H9 (cell line): ENCODE data around the gene PRIMPOL. TPM values are rescaled to one million over a fixed set of nuclear protein-coding genes. Genes with fewer than 3 reads are reported as not detected.

Experiments
- DNase-seq: peaks from one replicate; pipeline ENCODE4 v3.0.0-alpha.2; 2017
- H2AFZ ChIP-seq: one replicate; pipeline ENCODE4 v1.6.1; 2013; ENCODE audit warnings: mild to moderate bottlenecking, low read length, control low read depth, moderate library complexity
- H2AK5ac ChIP-seq: 2 replicates; pipeline ENCODE4 v1.6.1; 2013; ENCODE audit warnings: low read length, control low read depth, mixed read lengths; ENCODE audit not compliant: insufficient read length
- H2BK120ac ChIP-seq: one replicate; pipeline ENCODE4 v1.6.1; 2013; ENCODE audit warnings: low read depth, mild to moderate bottlenecking, low read length, control low read depth, inconsistent platforms; ENCODE audit not compliant: poor library complexity, severe bottlenecking
- H2BK12ac ChIP-seq: 2 replicates; pipeline ENCODE4 v1.6.1; 2013; ENCODE audit warnings: low read length, control low read depth, mixed read lengths, low read depth; ENCODE audit not compliant: insufficient read length
- H2BK15ac ChIP-seq: 2 replicates; pipeline ENCODE4 v1.6.1; 2013; ENCODE audit warnings: low read depth, low read length, control low read depth
- H2BK20ac ChIP-seq: one replicate; pipeline ENCODE4 v1.6.1; 2013; ENCODE audit warnings: low read depth, mild to moderate bottlenecking, low read length, control low read depth, inconsistent platforms; ENCODE audit not compliant: poor library complexity, severe bottlenecking
- H2BK5ac ChIP-seq: 2 replicates; pipeline ENCODE4 v1.6.1; 2013; ENCODE audit warnings: low read length, control low read depth, mixed read lengths; ENCODE audit not compliant: insufficient read length
- H3K14ac ChIP-seq: 2 replicates; pipeline ENCODE4 v1.6.1; 2013; ENCODE audit warnings: low read length, control low read depth; ENCODE audit not compliant: insufficient read depth
- H3K18ac ChIP-seq: 2 replicates; pipeline ENCODE4 v1.6.1; 2013; ENCODE audit warnings: low read depth, mild to moderate bottlenecking, mixed read lengths, low read length, control low read depth; ENCODE audit not compliant: insufficient read length
- H3K23ac ChIP-seq: 2 replicates; pipeline ENCODE4 v1.6.1; 2013; ENCODE audit warnings: low read length, control low read depth, mixed read lengths, low read depth; ENCODE audit not compliant: insufficient read length
- H3K23me2 ChIP-seq: 2 replicates; pipeline ENCODE4 v1.6.1; 2013; ENCODE audit warnings: low read depth, mild to moderate bottlenecking, mixed read lengths, low read length, control low read depth; ENCODE audit not compliant: insufficient read length, poor library complexity, severe bottlenecking
- H3K27ac ChIP-seq: 2 replicates; pipeline ENCODE4 v1.5.1; 2013; ENCODE audit warnings: low read length, control low read depth, mixed read lengths, low read depth; ENCODE audit not compliant: insufficient read length
- H3K27me3 ChIP-seq: 2 replicates; pipeline ENCODE4 v1.6.1; 2013; ENCODE audit warnings: low read length, control low read depth, inconsistent platforms; ENCODE audit not compliant: insufficient read depth
- H3K4ac ChIP-seq: 2 replicates; pipeline ENCODE4 v1.6.1; 2013; ENCODE audit warnings: low read depth, mild to moderate bottlenecking, control low read depth, inconsistent platforms, low read length, moderate library complexity
- H3K4me1 ChIP-seq: 2 replicates; pipeline ENCODE4 v1.6.1; 2013; ENCODE audit warnings: low read length, control low read depth, inconsistent platforms; ENCODE audit not compliant: insufficient read depth
- H3K4me2 ChIP-seq: 2 replicates; pipeline ENCODE4 v1.6.1; 2013; ENCODE audit warnings: low read length, control low read depth, mixed read lengths; ENCODE audit not compliant: insufficient read length, insufficient read depth
- H3K56ac ChIP-seq: 2 replicates; pipeline ENCODE4 v1.6.1; 2013; ENCODE audit warnings: low read depth, mild to moderate bottlenecking, mixed read lengths, low read length, control low read depth; ENCODE audit not compliant: insufficient read length
- H3K79me1 ChIP-seq: 2 replicates; pipeline ENCODE4 v1.6.1; 2013; ENCODE audit warnings: low read depth, mild to moderate bottlenecking, moderate library complexity, low read length, control low read depth, inconsistent platforms; ENCODE audit not compliant: insufficient read depth, poor library complexity, severe bottlenecking
- H3K79me2 ChIP-seq: 2 replicates; pipeline ENCODE4 v1.6.1; 2013; ENCODE audit warnings: low read length, control low read depth, inconsistent platforms; ENCODE audit not compliant: insufficient read depth
- H3K9ac ChIP-seq: 2 replicates; pipeline ENCODE4 v1.6.1; 2013; ENCODE audit warnings: low read length, control low read depth, mixed read lengths; ENCODE audit not compliant: insufficient read length; ENCODE audit errors: extremely low read depth
- H3K9me3 ChIP-seq: one replicate; pipeline ENCODE4 v1.6.1; 2013; ENCODE audit warnings: low read depth, low read length, inconsistent platforms; ENCODE audit not compliant: control insufficient read depth
- H3T11ph ChIP-seq: one replicate; pipeline ENCODE4 v1.6.1; 2013; ENCODE audit warnings: mild to moderate bottlenecking, low read length, control low read depth, inconsistent platforms
- H4K20me1 ChIP-seq: one replicate; pipeline ENCODE4 v1.6.1; 2013; ENCODE audit not compliant: control insufficient read depth, insufficient read length, insufficient read depth
- H4K5ac ChIP-seq: 2 replicates; pipeline ENCODE4 v1.6.1; 2013; ENCODE audit warnings: low read depth, mild to moderate bottlenecking, mixed read lengths, low read length, control low read depth; ENCODE audit not compliant: insufficient read length
- H4K8ac ChIP-seq: replicated peaks from 2 replicates; pipeline ENCODE4 v1.6.1; 2013; ENCODE audit warnings: low read length, control low read depth, mixed read lengths, low read depth; ENCODE audit not compliant: insufficient read length
- H4K91ac ChIP-seq: 2 replicates; pipeline ENCODE4 v1.6.1; 2013; ENCODE audit warnings: low read depth, mild to moderate bottlenecking, moderate library complexity, mixed read lengths, low read length, control low read depth; ENCODE audit not compliant: insufficient read length
- H3K27ac Mint-ChIP-seq, 3 experiments: 2 replicates in 2 of 3; 3 replicates in 1 of 3; pipeline ENCODE4 v1.8.0; 2020 to 2021; ENCODE audit warnings: mixed read lengths in 3 of 3, mild to moderate bottlenecking in 1 of 3, moderate library complexity in 1 of 3
- H3K27me3 Mint-ChIP-seq: 2 replicates; pipeline ENCODE4 v1.8.0; 2021; ENCODE audit warnings: low read depth, mild to moderate bottlenecking, moderate library complexity, mixed read lengths
- H3K36me3 Mint-ChIP-seq, 3 experiments: 2 replicates in 2 of 3; 3 replicates in 1 of 3; pipeline ENCODE4 v1.8.0; 2020 to 2021; ENCODE audit warnings: low read depth in 3 of 3, mixed read lengths in 3 of 3; ENCODE audit not compliant: insufficient read depth in 1 of 3
- H3K4me1 Mint-ChIP-seq, 2 experiments: 2 replicates each; pipeline ENCODE4 v1.8.0; 2020; ENCODE audit warnings: mixed read lengths in 2 of 2
- H3K4me3 Mint-ChIP-seq, 2 experiments: 2 replicates in 1 of 2; 3 replicates in 1 of 2; pipeline ENCODE4 v1.8.0; 2020 to 2021; ENCODE audit warnings: mild to moderate bottlenecking in 2 of 2, mixed read lengths in 2 of 2, moderate library complexity in 1 of 2
- H3K9me3 Mint-ChIP-seq, 2 experiments: 2 replicates in 1 of 2; 3 replicates in 1 of 2; pipeline ENCODE4 v1.8.0; 2020; ENCODE audit warnings: mild to moderate bottlenecking in 2 of 2, mixed read lengths in 2 of 2, moderate library complexity in 1 of 2
- WGBS: extraction: QIAGEN DNeasy Blood & Tissue Kit; methylation state at CpG from one replicate; pipeline ENCODE4 v1.1.7; 2013; ENCODE audit warnings: missing lambda C conversion rate, low lambda C conversion rate, mixed read lengths; ENCODE audit not compliant: insufficient read length; ENCODE audit errors: extremely low coverage; 5-methylcytosine and 5-hydroxymethylcytosine counted together
- total RNA-seq: library from RNA; stranded (reverse); gene quantifications from 2 replicates; pipeline ENCODE4 v1.2.1, GENCODE V29; 2021
- TF ChIP-seq, protein P1 (sequence below): fragments of 200-600 bp; sonication (generic); conservative IDR thresholded peaks from 3 replicates; pipeline ENCODE4 v1.8.0; 2021; ENCODE audit warnings: antibody characterized with exemption, mild to moderate bottlenecking

Gene PRIMPOL
- total RNA-seq, 1 experiment from 2014 or later: 4.9 TPM

DNA sequence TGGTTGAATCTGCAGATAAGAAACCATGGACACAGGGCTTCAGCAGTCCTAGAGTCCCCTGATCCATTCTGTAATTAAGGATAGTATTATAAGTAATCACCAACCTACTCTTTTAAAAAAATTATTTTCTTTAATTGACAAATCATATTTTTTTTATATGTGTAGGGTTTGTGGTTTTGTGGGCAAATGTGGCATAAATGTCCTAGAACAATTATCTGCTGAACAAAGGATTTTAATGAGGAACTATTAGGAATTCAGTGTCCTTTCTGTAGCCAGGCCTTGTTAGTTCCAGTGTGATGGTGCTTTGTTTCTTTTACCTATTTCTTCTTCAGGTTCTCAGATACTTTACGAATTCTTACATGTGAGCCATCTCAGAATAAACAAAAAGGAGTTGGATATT, 32.4 kb downstream of the PRIMPOL start:
- no peak overlapping the region for H2BK120ac ChIP-seq
- no peak overlapping the region for H3K9ac ChIP-seq
- H4K20me1 ChIP-seq: no peaks in the 10 kb centered on the region
- WGBS: no CpG with 5 or more reads among the region's 1 CpG
- H3K56ac ChIP-seq: no peak overlapping the region
- H3K79me2 ChIP-seq: no peaks in the 10 kb centered on the region
- no peaks in the 10 kb centered on the region for H3K4me1 ChIP-seq
- H3K14ac ChIP-seq: no peak overlapping the region
- no peak overlapping the region for H3K23ac ChIP-seq
- no peaks in the 10 kb centered on the region for H3K79me1 ChIP-seq
- H3K27me3 Mint-ChIP-seq: no peaks in the 10 kb centered on the region
- no peak overlapping the region for H3K27ac ChIP-seq
- no peak overlapping the region for H2BK15ac ChIP-seq
- H3K18ac ChIP-seq: no peak overlapping the region
- no peak overlapping the region for H2AFZ ChIP-seq
- no peak overlapping the region for H3K4me2 ChIP-seq
- DNase-seq: no peak
- H2BK5ac ChIP-seq: no peak overlapping the region
- no peak overlapping the region for H3K4ac ChIP-seq
- H3K4me1 Mint-ChIP-seq: no peaks in the 10 kb centered on the region
- TF ChIP-seq, protein P1, sequence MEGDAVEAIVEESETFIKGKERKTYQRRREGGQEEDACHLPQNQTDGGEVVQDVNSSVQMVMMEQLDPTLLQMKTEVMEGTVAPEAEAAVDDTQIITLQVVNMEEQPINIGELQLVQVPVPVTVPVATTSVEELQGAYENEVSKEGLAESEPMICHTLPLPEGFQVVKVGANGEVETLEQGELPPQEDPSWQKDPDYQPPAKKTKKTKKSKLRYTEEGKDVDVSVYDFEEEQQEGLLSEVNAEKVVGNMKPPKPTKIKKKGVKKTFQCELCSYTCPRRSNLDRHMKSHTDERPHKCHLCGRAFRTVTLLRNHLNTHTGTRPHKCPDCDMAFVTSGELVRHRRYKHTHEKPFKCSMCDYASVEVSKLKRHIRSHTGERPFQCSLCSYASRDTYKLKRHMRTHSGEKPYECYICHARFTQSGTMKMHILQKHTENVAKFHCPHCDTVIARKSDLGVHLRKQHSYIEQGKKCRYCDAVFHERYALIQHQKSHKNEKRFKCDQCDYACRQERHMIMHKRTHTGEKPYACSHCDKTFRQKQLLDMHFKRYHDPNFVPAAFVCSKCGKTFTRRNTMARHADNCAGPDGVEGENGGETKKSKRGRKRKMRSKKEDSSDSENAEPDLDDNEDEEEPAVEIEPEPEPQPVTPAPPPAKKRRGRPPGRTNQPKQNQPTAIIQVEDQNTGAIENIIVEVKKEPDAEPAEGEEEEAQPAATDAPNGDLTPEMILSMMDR: no peak
- peaks cover 7 to 10% (median 9%) of the 10 kb centered on the region in 3 experiments for H3K36me3 Mint-ChIP-seq
- H2BK20ac ChIP-seq: no peak overlapping the region
- no peaks in the 10 kb centered on the region for H3K9me3 ChIP-seq
- H3T11ph ChIP-seq: no peak overlapping the region
- no peaks in the 10 kb centered on the region for H3K23me2 ChIP-seq
- no peak overlapping the region for H4K8ac ChIP-seq
- H3K27me3 ChIP-seq: no peaks in the 10 kb centered on the region
- H3K9me3 Mint-ChIP-seq: peaks cover 8% of the 10 kb centered on the region in 2 experiments; a peak in 3 of 5 replicates
- no peak overlapping the region for H2BK12ac ChIP-seq
- H2AK5ac ChIP-seq: no peak overlapping the region
- no peak overlapping the region for H3K27ac Mint-ChIP-seq
- no peak overlapping the region for H3K4me3 Mint-ChIP-seq
- H4K5ac ChIP-seq: no peak overlapping the region
- no peak overlapping the region for H4K91ac ChIP-seq
